ENCODE data around the gene CACNB4.

DNA sequence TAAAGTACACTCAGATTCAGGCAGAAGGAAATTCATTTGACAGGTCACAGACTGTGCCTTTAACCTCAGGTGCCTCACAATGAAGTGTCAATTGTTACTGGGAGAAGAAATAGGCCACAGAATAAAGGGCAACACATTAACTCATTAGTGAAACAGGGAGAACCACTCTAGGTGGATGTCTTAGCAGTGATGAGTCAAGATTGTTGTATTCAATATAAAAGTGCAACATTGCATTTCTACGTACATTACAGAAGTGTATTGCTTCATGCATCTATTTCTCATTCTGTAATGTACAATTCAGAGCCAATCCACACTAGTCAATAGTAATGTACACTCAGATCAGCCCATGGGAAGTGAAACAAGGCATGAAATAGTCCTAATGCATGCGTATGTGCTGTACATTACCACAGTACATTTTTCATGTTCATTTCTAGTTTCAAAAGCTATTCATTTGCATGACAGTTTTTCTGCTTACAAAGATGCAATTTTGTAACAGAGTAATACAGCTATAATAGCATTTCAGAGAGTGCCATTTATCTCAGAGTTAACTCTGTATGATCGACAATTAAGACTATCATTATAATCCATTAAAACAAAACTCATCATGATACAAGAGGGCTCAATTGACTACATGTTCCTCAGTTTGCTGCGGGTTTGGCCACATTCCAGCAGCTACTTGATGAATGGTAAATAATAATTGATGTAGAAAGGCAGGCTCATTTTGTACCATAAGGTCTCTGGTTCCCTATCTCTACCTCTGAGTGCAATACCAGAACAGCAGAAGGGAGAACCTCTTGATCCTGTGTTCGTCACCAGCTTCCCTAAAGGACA is 258.4 kb downstream of the CACNB4 start:
- TF ChIP-seq POLR2A (IDR thresholded peaks at IDR 0.05) = no peak
- TF ChIP-seq, protein P1, sequence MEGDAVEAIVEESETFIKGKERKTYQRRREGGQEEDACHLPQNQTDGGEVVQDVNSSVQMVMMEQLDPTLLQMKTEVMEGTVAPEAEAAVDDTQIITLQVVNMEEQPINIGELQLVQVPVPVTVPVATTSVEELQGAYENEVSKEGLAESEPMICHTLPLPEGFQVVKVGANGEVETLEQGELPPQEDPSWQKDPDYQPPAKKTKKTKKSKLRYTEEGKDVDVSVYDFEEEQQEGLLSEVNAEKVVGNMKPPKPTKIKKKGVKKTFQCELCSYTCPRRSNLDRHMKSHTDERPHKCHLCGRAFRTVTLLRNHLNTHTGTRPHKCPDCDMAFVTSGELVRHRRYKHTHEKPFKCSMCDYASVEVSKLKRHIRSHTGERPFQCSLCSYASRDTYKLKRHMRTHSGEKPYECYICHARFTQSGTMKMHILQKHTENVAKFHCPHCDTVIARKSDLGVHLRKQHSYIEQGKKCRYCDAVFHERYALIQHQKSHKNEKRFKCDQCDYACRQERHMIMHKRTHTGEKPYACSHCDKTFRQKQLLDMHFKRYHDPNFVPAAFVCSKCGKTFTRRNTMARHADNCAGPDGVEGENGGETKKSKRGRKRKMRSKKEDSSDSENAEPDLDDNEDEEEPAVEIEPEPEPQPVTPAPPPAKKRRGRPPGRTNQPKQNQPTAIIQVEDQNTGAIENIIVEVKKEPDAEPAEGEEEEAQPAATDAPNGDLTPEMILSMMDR (IDR thresholded peaks at IDR 0.05) = no peak
